CD14-positive monocyte (primary cell): ENCODE results near the gene PLD3. TPM values are rescaled to one million over a fixed set of nuclear protein-coding genes. Genes with fewer than 3 reads are reported as not detected.
"Not testable (repeated sequence)": the region's sequence is repeated elsewhere in the genome, so short reads cannot be mapped to it uniquely, and the experiment has no call there.

ENCODE experiments used
- DNase-seq, 3 donors: peaks; one replicate each; pipeline ENCODE4 v3.0.0-alpha.2; 2011 to 2022
- H2AFZ ChIP-seq: 2 replicates; pipeline ENCODE4 v1.6.0; 2012; ENCODE audit warnings: mild to moderate bottlenecking, low read depth, low read length, inconsistent platforms; ENCODE audit not compliant: insufficient read depth, poor library complexity, severe bottlenecking
- H3K27ac ChIP-seq, 2 donors: 1 replicate in 1 of 2; 2 replicates in 1 of 2; pipeline ENCODE4 v1.5.1; 2012 to 2013; ENCODE audit warnings: low read length in 2 of 2, control low read depth in 1 of 2, inconsistent platforms in 1 of 2, low read depth in 1 of 2, mild to moderate bottlenecking in 1 of 2
- H3K27me3 ChIP-seq, 2 donors: one replicate each; pipeline versions ENCODE4 v1.6.0 to v1.6.1; 2011 to 2013; ENCODE audit warnings: low read length in 2 of 2; ENCODE audit not compliant: control insufficient read depth in 2 of 2, insufficient read depth in 2 of 2
- H3K36me3 ChIP-seq, 2 donors: replicated peaks in 1 of 2; 1 replicate in 1 of 2; 2 replicates in 1 of 2; pipeline versions ENCODE4 v1.5.1 to v1.6.1; 2012 to 2013; ENCODE audit warnings: low read length in 2 of 2, control low read depth in 1 of 2, inconsistent platforms in 1 of 2, mild to moderate bottlenecking in 1 of 2; ENCODE audit not compliant: insufficient read depth in 2 of 2, control insufficient read depth in 1 of 2
- H3K4me1 ChIP-seq, 2 donors: 1 replicate in 1 of 2; 2 replicates in 1 of 2; pipeline versions ENCODE4 v1.5.1 to v1.6.1; 2012 to 2013; ENCODE audit warnings: low read length in 2 of 2, control low read depth in 1 of 2, inconsistent platforms in 1 of 2, mild to moderate bottlenecking in 1 of 2, moderate library complexity in 1 of 2; ENCODE audit not compliant: insufficient read depth in 2 of 2, control insufficient read depth in 1 of 2
- H3K4me2 ChIP-seq: replicated peaks from 2 replicates; pipeline ENCODE3; 2012; ENCODE audit warnings: low read length, moderate library complexity, mild to moderate bottlenecking; ENCODE audit not compliant: poor library complexity, severe bottlenecking; ENCODE audit errors: extremely low read depth
- H3K4me3 ChIP-seq, 3 experiments: fragments of 200-600 bp in 1 of 3; sonication (generic) in 1 of 3; replicated peaks in 1 of 3; 1 replicate in 2 of 3; 2 replicates in 1 of 3; pipeline ENCODE4 v1.5.1; 2011 to 2013; ENCODE audit warnings: low read length in 3 of 3, mild to moderate bottlenecking in 3 of 3, control low read depth in 2 of 3, low read depth in 2 of 3, inconsistent platforms in 1 of 3, moderate library complexity in 1 of 3
- H3K79me2 ChIP-seq: 2 replicates; pipeline ENCODE4 v1.6.0; 2012; ENCODE audit warnings: mild to moderate bottlenecking, control low read depth, inconsistent platforms, low read length, moderate library complexity; ENCODE audit not compliant: insufficient read depth
- H3K9ac ChIP-seq: 2 replicates; pipeline ENCODE4 v1.6.0; 2017; ENCODE audit warnings: low read length, mild to moderate bottlenecking; ENCODE audit not compliant: insufficient read depth, poor library complexity, severe bottlenecking
- H3K9me3 ChIP-seq, 2 donors: replicated peaks in 1 of 2; 1 replicate in 1 of 2; 2 replicates in 1 of 2; pipeline versions ENCODE4 v1.5.1 to v1.6.1; 2012 to 2013; ENCODE audit warnings: low read length in 2 of 2, control low read depth in 1 of 2; ENCODE audit not compliant: control insufficient read depth in 1 of 2, insufficient read depth in 1 of 2
- H4K20me1 ChIP-seq: 2 replicates; pipeline ENCODE4 v1.6.0; 2012; ENCODE audit warnings: mild to moderate bottlenecking, low read length, control low read depth, moderate library complexity; ENCODE audit not compliant: insufficient read depth
- H3K27ac Mint-ChIP-seq, 7 donors: one replicate each; pipeline ENCODE4 v1.8.0; 2020; ENCODE audit warnings: mild to moderate bottlenecking in 7 of 7, mixed read lengths in 7 of 7, moderate library complexity in 6 of 7, inconsistent platforms in 2 of 7
- H3K27me3 Mint-ChIP-seq, 3 donors: one replicate each; pipeline ENCODE4 v1.8.0; 2021 to 2022; ENCODE audit warnings: low read depth in 3 of 3, mild to moderate bottlenecking in 3 of 3, mixed read lengths in 3 of 3, moderate library complexity in 3 of 3, inconsistent platforms in 1 of 3
- H3K36me3 Mint-ChIP-seq, 2 donors: one replicate each; pipeline ENCODE4 v1.8.0; 2020; ENCODE audit warnings: mixed read lengths in 2 of 2, inconsistent platforms in 1 of 2, mild to moderate bottlenecking in 1 of 2
- H3K4me1 Mint-ChIP-seq: one replicate; pipeline ENCODE4 v1.8.0; 2020; ENCODE audit warnings: mild to moderate bottlenecking, mixed read lengths
- H3K4me3 Mint-ChIP-seq, 2 donors: one replicate each; pipeline ENCODE4 v1.8.0; 2020; ENCODE audit warnings: mild to moderate bottlenecking in 2 of 2, mixed read lengths in 2 of 2, moderate library complexity in 1 of 2
- H3K9me3 Mint-ChIP-seq, 7 donors: one replicate each; pipeline ENCODE4 v1.8.0; 2020 to 2022; ENCODE audit warnings: mixed read lengths in 7 of 7, mild to moderate bottlenecking in 6 of 7, moderate library complexity in 6 of 7, inconsistent platforms in 2 of 7
- CTCF ChIP-seq: fragments of 200-600 bp; IDR thresholded peaks from one replicate; pipeline ENCODE4 v1.8.0; 2022; ENCODE audit warnings: antibody characterized with exemption, mild to moderate bottlenecking
- WGBS: methylation state at CpG from one replicate; pipeline ENCODE4 v1.1.5; 2013; ENCODE audit warnings: missing lambda C conversion rate; ENCODE audit not compliant: insufficient coverage; 5-methylcytosine and 5-hydroxymethylcytosine counted together
- intact Hi-C, 2 donors: fragments of 100-400 bp; cut with micrococcal nuclease; formaldehyde crosslinking; loops; one replicate each; pipeline versions ENCODE4 v1.15.0 to v1.15.1; 2023
- polyA plus RNA-seq, 3 donors: library from polyadenylated mRNA; depleted of rRNA in 1 of 3; unstranded in 2 of 3; stranded (reverse) in 1 of 3; fragments of 300-500 nt in 2 of 3; fragments of >200 nt in 1 of 3; fragmentation: Illumina TruSeq in 2 of 3; gene quantifications; 1 replicate in 2 of 3; 2 replicates in 1 of 3; pipeline ENCODE4 v1.2.3, GENCODE V29; 2012 to 2021

The PLD3 gene
- polyA plus RNA-seq, 3 donors: 168 to 334 (median 170) TPM

- 94% methylated on average over 5 of the region's 5 CpGs for WGBS
These were observed 17.4 kb upstream of the PLD3 start for GRCh38 chr19:40331052-40331451.

GRCh38 chr19:40332669-40333068, 15.8 kb upstream of the PLD3 start:
- peaks cover 66 to 89% of the 10 kb centered on the region in 2 donors for H3K36me3 Mint-ChIP-seq
- no peak overlapping the region for H3K4me3 Mint-ChIP-seq
- no CpG with 5 or more reads among the region's 6 CpGs for WGBS

More at GRCh38 chr19:40331052-40331451, 17.4 kb upstream of the PLD3 start:
- peaks cover 73 to 98% of the 10 kb centered on the region in 2 donors for H3K36me3 Mint-ChIP-seq
- no peaks in the 10 kb centered on the region for H3K79me2 ChIP-seq
- no peaks in the 10 kb centered on the region for H3K27me3 ChIP-seq
- no peaks in the 10 kb centered on the region for H3K4me1 ChIP-seq
- no peaks in the 10 kb centered on the region for H3K9me3 Mint-ChIP-seq
- no peaks in the 10 kb centered on the region for H3K9me3 ChIP-seq
- no peak overlapping the region for H3K27ac ChIP-seq
- no peaks in the 10 kb centered on the region for H3K4me1 Mint-ChIP-seq
- H3K36me3 ChIP-seq: peaks cover 84 to 94% of the 10 kb centered on the region in 2 donors
- no peak overlapping the region for H3K4me2 ChIP-seq
- no peak overlapping the region for H3K4me3 Mint-ChIP-seq
- intact Hi-C loops: no loop called here
- peaks cover 0 to 3% (median 0%) of the 10 kb centered on the region in 3 donors for H3K27me3 Mint-ChIP-seq
- no peak for TF ChIP-seq CTCF
- no peak for DNase-seq
- no peak overlapping the region for H3K4me3 ChIP-seq
- no peak overlapping the region for H2AFZ ChIP-seq
- H3K27ac Mint-ChIP-seq: peak overlapping the region in 1 of 7 donors; percentile 15
- no peak overlapping the region for H3K9ac ChIP-seq
- no peaks in the 10 kb centered on the region for H4K20me1 ChIP-seq

GRCh38 chr19:40333083-40333482, 15.4 kb upstream of the PLD3 start:
- H3K4me3 Mint-ChIP-seq, H3K9ac ChIP-seq, H4K20me1 ChIP-seq, H3K27ac Mint-ChIP-seq, H3K9me3 ChIP-seq, H2AFZ ChIP-seq, intact Hi-C loops, H3K27me3 Mint-ChIP-seq, H3K79me2 ChIP-seq, H3K9me3 Mint-ChIP-seq, H3K4me1 Mint-ChIP-seq, H3K27ac ChIP-seq, DNase-seq, H3K4me3 ChIP-seq, H3K4me2 ChIP-seq, H3K27me3 ChIP-seq, H3K4me1 ChIP-seq: not testable (repeated sequence)
- H3K36me3 ChIP-seq: peaks cover 78 to 84% of the 10 kb centered on the region in 2 donors
- peaks cover 65 to 89% of the 10 kb centered on the region in 2 donors for H3K36me3 Mint-ChIP-seq
- no CpG with 5 or more reads among the region's 6 CpGs for WGBS

More at GRCh38 chr19:40332669-40333068, 15.8 kb upstream of the PLD3 start:
- H3K9me3 Mint-ChIP-seq: no peaks in the 10 kb centered on the region
- H3K27me3 Mint-ChIP-seq: no peaks in the 10 kb centered on the region
- Histone ChIP-seq H3K36me3 (peaks cover 79 to 88% of the 10 kb centered on the region in 2 donors), H3K4me1 (no peaks in the 10 kb centered on the region), H3K27me3 (no peaks in the 10 kb centered on the region), H3K4me2 (no peak overlapping the region), H3K4me3 (no peak overlapping the region), H3K9me3 (no peaks in the 10 kb centered on the region), H3K9ac (no peak overlapping the region), H4K20me1 (no peaks in the 10 kb centered on the region), H3K79me2 (no peaks in the 10 kb centered on the region), H3K27ac (no peak overlapping the region), H2AFZ (no peak overlapping the region)
- no peak for DNase-seq
- intact Hi-C loops: no loop called here
- no peak for TF ChIP-seq CTCF
- no peak overlapping the region for H3K27ac Mint-ChIP-seq
- no peaks in the 10 kb centered on the region for H3K4me1 Mint-ChIP-seq
